MCF 10A (cell line): ENCODE results near the gene GNAI2. TPM values are rescaled to one million over a fixed set of nuclear protein-coding genes. Genes with fewer than 3 reads are reported as not detected.

Experiments
- BruUV-seq: library from RNA; stranded (reverse); fragments of 400-500 nt; replicated peaks from 2 replicates; lab custom pipeline; 2021; lab: Mats Ljungman, UMichigan
- CTCF ChIA-PET: fragments of 300-600 bp; sonication (Branson Sonifier 250); formaldehyde crosslinking; extraction: SDS; loops from one replicate; lab custom pipeline; 2021; ENCODE audit warnings: antibody characterized with exemption, inconsistent platforms; lab: Yijun Ruan, JAX
- POLR2A ChIA-PET: fragments of 300-600, 350-650 bp; sonication (Branson Sonifier 250); formaldehyde crosslinking; extraction: SDS; loops from one replicate; lab custom pipeline; 2020; ENCODE audit warnings: antibody characterized with exemption, inconsistent platforms; lab: Yijun Ruan, JAX
- DNase-seq: peaks from one replicate; pipeline ENCODE4 v3.0.0-alpha.2; 2018; ENCODE audit not compliant: unreplicated experiment
- H3K27ac Mint-ChIP-seq: one replicate; pipeline ENCODE4 v1.8.0; 2022; ENCODE audit warnings: mild to moderate bottlenecking, low read depth, mixed read lengths; ENCODE audit not compliant: unreplicated experiment
- H3K27me3 Mint-ChIP-seq: one replicate; pipeline ENCODE4 v1.8.0; 2022; ENCODE audit warnings: mixed read lengths; ENCODE audit not compliant: insufficient read depth, unreplicated experiment
- H3K36me3 Mint-ChIP-seq: one replicate; pipeline ENCODE4 v1.8.0; 2022; ENCODE audit warnings: mild to moderate bottlenecking, moderate library complexity, mixed read lengths; ENCODE audit not compliant: insufficient read depth, unreplicated experiment
- H3K4me1 Mint-ChIP-seq: one replicate; pipeline ENCODE4 v1.8.0; 2022; ENCODE audit warnings: mixed read lengths; ENCODE audit not compliant: insufficient read depth, unreplicated experiment
- H3K4me3 Mint-ChIP-seq: one replicate; pipeline ENCODE4 v1.8.0; 2022; ENCODE audit warnings: mild to moderate bottlenecking, moderate library complexity, mixed read lengths; ENCODE audit not compliant: unreplicated experiment
- H3K9me3 Mint-ChIP-seq: one replicate; pipeline ENCODE4 v1.8.0; 2022; ENCODE audit warnings: mixed read lengths; ENCODE audit not compliant: unreplicated experiment
- CTCF ChIP-seq: fragments of 200-600 bp; IDR thresholded peaks from one replicate; pipeline ENCODE4 v1.8.0; 2022; ENCODE audit warnings: antibody characterized with exemption, mild to moderate bottlenecking; ENCODE audit not compliant: unreplicated experiment
- intact Hi-C: fragments of 100-400 bp; cut with micrococcal nuclease; formaldehyde crosslinking; loops from 2 replicates; pipeline ENCODE4 v1.14.1; 2022
- total RNA-seq: library from RNA; stranded (reverse); gene quantifications from 2 replicates; pipeline ENCODE4 v1.2.3, GENCODE V29; 2022

GNAI2 gene
- total RNA-seq, 1 experiment from 2014 or later = 123 TPM

DNA sequence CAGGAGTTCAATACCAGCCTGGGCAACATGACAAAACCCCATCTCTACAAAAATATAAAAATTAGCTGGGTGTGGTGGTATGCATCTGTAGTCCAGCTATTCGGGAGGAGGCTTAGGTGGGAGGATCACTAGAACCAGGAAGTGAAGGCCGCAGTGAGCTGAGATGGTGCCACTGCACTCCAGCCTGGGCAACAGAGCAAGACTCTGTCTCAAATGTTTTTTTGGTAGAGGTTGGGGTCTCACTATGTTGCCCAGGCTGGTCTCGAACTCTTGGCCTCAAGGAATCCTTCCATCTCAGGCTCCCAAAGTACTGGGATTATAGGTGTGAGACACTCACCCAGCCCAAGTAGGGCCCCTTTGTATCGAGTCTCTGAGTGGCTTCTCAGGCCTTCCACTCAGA lies 58.1 kb downstream of the GNAI2 start:
- ChIA-PET CTCF (interaction anchor here (0.6 kb wide), 1 partner anchor 17 kb away, joined by 4 read pairs; no protein-coding TSS in a partner anchor), POLR2A (interaction anchor here (0.7 to 2.9 kb wide), 3 partner anchors 43 to 58 kb away, joined by 3 to 22 read pairs (median 3); partner anchors contain the start of gene GNAI2)
- TF ChIP-seq CTCF = no peak
- no peaks in the 10 kb centered on the region for H3K9me3 Mint-ChIP-seq
- peaks cover 13% of the 10 kb centered on the region for H3K36me3 Mint-ChIP-seq
- no peaks in the 10 kb centered on the region for H3K27me3 Mint-ChIP-seq
- peaks cover 21% of the 10 kb centered on the region for H3K4me1 Mint-ChIP-seq
- H3K4me3 Mint-ChIP-seq = no peak overlapping the region
- intact Hi-C loops = no loop called here
- H3K27ac Mint-ChIP-seq = no peak overlapping the region
- DNase-seq = no peak
- no TSS peak for BruUV-seq

- H3K27ac Mint-ChIP-seq = no peak overlapping the region
- BruUV-seq = no TSS peak
- POLR2A ChIA-PET = no interaction called here
These were observed 58.7 kb downstream of the GNAI2 start for GRCh38 chr3:50294492-50295403.

GRCh38 chr3:50295553-50296431 lies 59.8 kb downstream of the GNAI2 start:
- peaks cover 21% of the 10 kb centered on the region for H3K4me1 Mint-ChIP-seq
- POLR2A ChIA-PET = no interaction called here
- H3K4me3 Mint-ChIP-seq = no peak overlapping the region
- H3K27ac Mint-ChIP-seq = no peak overlapping the region
- DNase-seq = no peak
- intact Hi-C loops = no loop called here
- no peak for TF ChIP-seq CTCF
- no peaks in the 10 kb centered on the region for H3K27me3 Mint-ChIP-seq
- CTCF ChIA-PET = interaction anchor here (0.9 to 5.7 kb wide), 2 partner anchors 28 to 69 kb away, joined by 4 to 30 read pairs; partner anchors contain the start of gene HYAL2
- no peaks in the 10 kb centered on the region for H3K9me3 Mint-ChIP-seq
- peaks cover 6% of the 10 kb centered on the region for H3K36me3 Mint-ChIP-seq
- no TSS peak for BruUV-seq

More at GRCh38 chr3:50294492-50295403, 58.7 kb downstream of the GNAI2 start:
- peaks cover 6% of the 10 kb centered on the region for H3K36me3 Mint-ChIP-seq
- no peak overlapping the region for H3K4me3 Mint-ChIP-seq
- H3K27me3 Mint-ChIP-seq = no peaks in the 10 kb centered on the region
- peaks cover 21% of the 10 kb centered on the region for H3K4me1 Mint-ChIP-seq
- no peak for TF ChIP-seq CTCF
- CTCF ChIA-PET = interaction anchor here (0.6 to 5.7 kb wide), 3 partner anchors 18 to 68 kb away, joined by 4 to 30 read pairs (median 4); partner anchors contain the start of gene HYAL2
- DNase-seq = no peak
- intact Hi-C loops = no loop called here
- H3K9me3 Mint-ChIP-seq = no peaks in the 10 kb centered on the region
